GM19043 (cell line): ENCODE results near the gene CEP170.
"Not testable (repeated sequence)": the region's sequence is repeated elsewhere in the genome, so short reads cannot be mapped to it uniquely, and the experiment has no call there.

Experiments
- ATAC-seq: cut with Tn5 transposase; IDR thresholded peaks from one replicate; pipeline ENCODE4 v1.9.1; 2021; ENCODE audit warnings: low read depth; ENCODE audit not compliant: unreplicated experiment

The CEP170 gene

GRCh38 chr1:243183661-243184060 is 71.4 kb downstream of the CEP170 start:
- ATAC-seq = not testable (repeated sequence)

- not testable (repeated sequence) for ATAC-seq
These were observed 71.9 kb downstream of the CEP170 start for GRCh38 chr1:243183176-243183575.

- no peak for ATAC-seq
These were observed 75.4 kb downstream of the CEP170 start for GRCh38 chr1:243179720-243180119.

GRCh38 chr1:243177792-243178191 is 77.3 kb downstream of the CEP170 start:
- not testable (repeated sequence) for ATAC-seq

- ATAC-seq = not testable (repeated sequence)
These were observed 81.2 kb downstream of the CEP170 start for GRCh38 chr1:243173758-243174369.

- not testable (repeated sequence) for ATAC-seq
These were observed 90.2 kb downstream of the CEP170 start for GRCh38 chr1:243164911-243165310.

- not testable (repeated sequence) for ATAC-seq
These were observed 104.2 kb downstream of the CEP170 start for GRCh38 chr1:243150906-243151305.

- not testable (repeated sequence) for ATAC-seq
These were observed 106.0 kb downstream of the CEP170 start for GRCh38 chr1:243149120-243149519.

- ATAC-seq = not testable (repeated sequence)
These were observed 107.7 kb downstream of the CEP170 start for GRCh38 chr1:243147351-243147750.

GRCh38 chr1:243140498-243140897 is 114.6 kb downstream of the CEP170 start:
- ATAC-seq = not testable (repeated sequence)

GRCh38 chr1:243122876-243123409 is 132.1 kb downstream of the CEP170 start:
- not testable (repeated sequence) for ATAC-seq

GRCh38 chr1:243121939-243122338 is 133.1 kb downstream of the CEP170 start:
- not testable (repeated sequence) for ATAC-seq

GRCh38 chr1:243118601-243119322 is 136.3 kb downstream of the CEP170 start:
- not testable (repeated sequence) for ATAC-seq

GRCh38 chr1:243116187-243116586 is 138.9 kb downstream of the CEP170 start:
- ATAC-seq = not testable (repeated sequence)

- ATAC-seq = not testable (repeated sequence)
These were observed 140.3 kb downstream of the CEP170 start for GRCh38 chr1:243114769-243115168.

GRCh38 chr1:243114059-243114713 is 140.9 kb downstream of the CEP170 start:
- ATAC-seq = peak; percentile 88

- not testable (repeated sequence) for ATAC-seq
These were observed 147.9 kb downstream of the CEP170 start for GRCh38 chr1:243107171-243107570.

GRCh38 chr1:243105652-243106332 is 149.3 kb downstream of the CEP170 start:
- not testable (repeated sequence) for ATAC-seq

GRCh38 chr1:243105104-243105503 is 150.0 kb downstream of the CEP170 start:
- not testable (repeated sequence) for ATAC-seq

GRCh38 chr1:243104452-243104851 is 150.6 kb downstream of the CEP170 start:
- not testable (repeated sequence) for ATAC-seq
